Ishikawa (cell line): Measurements from ENCODE around the gene KBTBD12.

Experiments used
- CEBPB ChIP-seq: IDR thresholded peaks from 2 replicates; pipeline ENCODE4 v1.6.1; 2012
- CREB1 ChIP-seq: IDR thresholded peaks from 2 replicates; pipeline ENCODE4 v1.6.1; 2012; ENCODE audit warnings: low read depth
- EGR1 ChIP-seq: IDR thresholded peaks from 2 replicates; pipeline ENCODE4 v1.6.1; 2012
- EP300 ChIP-seq: IDR thresholded peaks from 2 replicates; pipeline ENCODE4 v1.6.1; 2012; ENCODE audit warnings: borderline replicate concordance
- FOXM1 ChIP-seq: IDR thresholded peaks from 2 replicates; pipeline ENCODE4 v1.6.1; 2012; ENCODE audit warnings: low read depth, borderline replicate concordance
- MAX ChIP-seq: IDR thresholded peaks from 2 replicates; pipeline ENCODE4 v1.6.1; 2012
- NFIC ChIP-seq: IDR thresholded peaks from 2 replicates; pipeline ENCODE4 v1.6.1; 2012
- RAD21 ChIP-seq: IDR thresholded peaks from 2 replicates; pipeline ENCODE4 v1.6.1; 2012; ENCODE audit warnings: low read depth
- REST ChIP-seq: IDR thresholded peaks from 2 replicates; pipeline ENCODE4 v1.6.1; 2012; ENCODE audit warnings: low read depth, mild to moderate bottlenecking
- TAF1 ChIP-seq: IDR thresholded peaks from 2 replicates; pipeline ENCODE4 v1.6.1; 2012; ENCODE audit warnings: low read depth, mild to moderate bottlenecking
- TCF12 ChIP-seq: IDR thresholded peaks from 2 replicates; pipeline ENCODE4 v1.6.1; 2012; ENCODE audit warnings: low read depth
- TEAD4 ChIP-seq: IDR thresholded peaks from 2 replicates; pipeline ENCODE4 v1.6.1; 2012
- USF1 ChIP-seq: IDR thresholded peaks from 2 replicates; pipeline ENCODE4 v1.6.1; 2012
- YY1 ChIP-seq: IDR thresholded peaks from 2 replicates; pipeline ENCODE4 v1.6.1; 2012; ENCODE audit warnings: low read depth
- ZBTB7A ChIP-seq: IDR thresholded peaks from 2 replicates; pipeline ENCODE4 v1.6.1; 2012; ENCODE audit warnings: low read depth

KBTBD12 gene

GRCh38 chr3:127915937-127916493 is 983 bp downstream of the KBTBD12 start:
- TF ChIP-seq RAD21 (no peak), TCF12 (no peak), ZBTB7A (no peak), FOXM1 (no peak), CREB1 (no peak), CEBPB (no peak), TEAD4 (no peak), YY1 (no peak), MAX (no peak), REST (no peak), USF1 (no peak), EP300 (no peak), NFIC (no peak), EGR1 (no peak)

- TF ChIP-seq USF1, result no peak
- no peak for TF ChIP-seq TAF1
- no peak for TF ChIP-seq FOXM1
- TF ChIP-seq NFIC, result no peak
- no peak for TF ChIP-seq RAD21
- TF ChIP-seq ZBTB7A, result no peak
- no peak for TF ChIP-seq TEAD4
- no peak for TF ChIP-seq CREB1
- TF ChIP-seq YY1, result no peak
- TF ChIP-seq EP300, result no peak
Observed at GRCh38 chr3:127920738-127921137, 5.7 kb downstream of the KBTBD12 start.

- TF ChIP-seq USF1, result no peak
- no peak for TF ChIP-seq CREB1
- no peak for TF ChIP-seq REST
- no peak for TF ChIP-seq ZBTB7A
- no peak for TF ChIP-seq TAF1
- no peak for TF ChIP-seq FOXM1
- no peak for TF ChIP-seq CEBPB
- no peak for TF ChIP-seq TEAD4
- no peak for TF ChIP-seq YY1
- TF ChIP-seq MAX, result no peak
- TF ChIP-seq EGR1, result no peak
- TF ChIP-seq RAD21, result no peak
- TF ChIP-seq TCF12, result no peak
- no peak for TF ChIP-seq NFIC
- TF ChIP-seq EP300, result no peak
Observed at GRCh38 chr3:127923611-127924010, 8.6 kb downstream of the KBTBD12 start.

GRCh38 chr3:127925384-127925783 is 10.4 kb downstream of the KBTBD12 start:
- TF ChIP-seq MAX (no peak), YY1 (no peak), EGR1 (no peak), CEBPB (no peak), USF1 (no peak), FOXM1 (no peak), TCF12 (no peak), EP300 (no peak), NFIC (no peak), TEAD4 (no peak), ZBTB7A (no peak), CREB1 (no peak), TAF1 (no peak), REST (no peak)
